ENCODE measurements around the gene NAA35.

The NAA35 gene

DNA sequence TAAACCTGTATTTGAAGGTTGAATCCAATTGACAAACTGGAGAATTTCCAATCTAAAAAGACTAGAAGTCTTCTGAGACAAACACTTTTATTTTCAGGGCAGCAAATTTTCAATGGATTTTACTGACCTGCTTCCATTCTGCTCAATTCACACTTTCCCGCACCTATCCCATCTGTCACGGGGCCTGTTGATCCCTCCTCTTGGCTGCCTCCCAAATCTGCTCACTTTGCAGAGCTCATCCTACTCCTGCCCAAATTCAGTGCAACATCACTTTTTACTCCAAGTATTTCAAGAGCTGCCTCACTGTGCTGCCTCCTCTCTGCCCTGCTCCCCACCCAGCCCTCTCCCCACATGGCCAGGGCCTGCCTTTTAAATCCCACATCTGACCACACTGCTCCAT is 123.3 kb downstream of the NAA35 start:
- DNase-seq, result no peak

DNA sequence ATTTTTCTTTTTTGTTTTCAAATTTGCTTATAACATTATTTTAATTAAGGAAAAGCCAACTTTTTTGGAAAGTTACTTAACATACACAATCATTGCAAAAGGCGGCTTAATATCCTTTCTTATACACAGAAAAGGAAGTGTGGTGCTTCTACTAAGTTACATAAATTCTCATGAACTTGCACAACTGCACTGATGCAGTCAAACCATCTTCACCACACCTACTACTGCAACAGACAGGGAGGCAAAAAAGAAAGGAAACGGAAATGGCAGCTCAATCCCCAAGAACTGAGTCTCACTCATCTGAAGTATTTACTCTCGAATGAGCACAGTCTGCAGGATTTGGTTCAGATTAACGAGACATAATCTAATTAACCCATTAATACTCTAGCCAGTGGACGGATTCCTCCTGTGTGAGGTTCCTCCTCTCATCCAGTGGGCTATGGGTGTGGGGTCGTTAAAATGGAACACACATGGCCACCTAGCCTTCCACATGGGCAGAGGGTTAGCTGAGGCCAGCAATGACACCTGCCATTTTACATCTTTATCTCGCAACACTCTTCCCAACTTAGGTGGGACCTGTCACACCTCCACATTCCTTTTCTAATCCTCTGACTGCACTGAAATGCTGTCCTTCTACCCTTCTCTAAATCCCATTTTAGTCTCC is 128.4 kb downstream of the NAA35 start:
- peak; percentile 58 to 89 (median 78) for DNase-seq

Measured in suppressor macrophage (primary cell).